ENCODE data around the gene ALKAL2. TPM values are rescaled to one million over a fixed set of nuclear protein-coding genes. Genes with fewer than 3 reads are reported as not detected.

The ALKAL2 gene
- polyA plus RNA-seq, 1 of the 3 experiments (the other 2 are of a cell fraction), result not detected

- ChIA-PET POLR2A (no interaction called here), CTCF (interaction anchor here (0.9 to 5.9 kb wide), 4 partner anchors 9 to 411 kb away, joined by 3 to 26 read pairs (median 7); no protein-coding TSS in a partner anchor)
- TF ChIP-seq RAD21 (IDR thresholded peaks at IDR 0.05; ENCODE audit: low read length), result no peak
- no peak for TF ChIP-seq CHD2 (IDR thresholded peaks at IDR 0.05; ENCODE audit: low read length, partially characterized antibody)
- TF ChIP-seq TAF1 (IDR thresholded peaks at IDR 0.05; ENCODE audit: borderline replicate concordance, low read depth, low read length), result no peak
- no peak for TF ChIP-seq ZBTB33 (IDR thresholded peaks at IDR 0.05; ENCODE audit: borderline replicate concordance, low read depth)
- no peak for TF ChIP-seq EP300 (IDR thresholded peaks at IDR 0.05; ENCODE audit: borderline replicate concordance in 1 of 2, low read depth in 1 of 2, low read length in 1 of 2)
- TF ChIP-seq NRF1 (IDR thresholded peaks at IDR 0.05; ENCODE audit: low read depth, low read length), result no peak
- no peak for TF ChIP-seq RFX5 (IDR thresholded peaks at IDR 0.05; ENCODE audit: low read length)
- no peak for TF ChIP-seq ELF1 (IDR thresholded peaks at IDR 0.05)
- no peak for TF ChIP-seq USF2 (IDR thresholded peaks at IDR 0.05; ENCODE audit: borderline replicate concordance, low read depth, low read length)
- TF ChIP-seq FOXM1 (IDR thresholded peaks at IDR 0.05; ENCODE audit: low read depth), result no peak
- TF ChIP-seq FOSL2 (IDR thresholded peaks at IDR 0.05; ENCODE audit: borderline replicate concordance, low read depth), result no peak
- TF ChIP-seq MXI1 (IDR thresholded peaks at IDR 0.05; ENCODE audit: low read depth, low read length), result no peak
- Histone ChIP-seq H3K4me2 (no peak overlapping the region), H3K79me2 (ENCODE audit: insufficient read depth) (no peaks in the 10 kb centered on the region), H3F3A (replicated peaks; ENCODE audit: insufficient read depth) (no peaks in the 10 kb centered on the region), H3K27ac (ENCODE audit: low read depth in 2 of 2, low read length in 1 of 2) (no peak overlapping the region), H3K4me1 (ENCODE audit: control insufficient read depth in 1 of 2, insufficient read depth in 2 of 2, low read depth in 1 of 2, low read length in 1 of 2) (peaks cover 0 to 10% of the 10 kb centered on the region in 2 experiments; a peak in 1 of 4 replicates), H2AFZ (ENCODE audit: low read depth) (no peak overlapping the region), H3K36me3 (replicated peaks in 1 of 2; ENCODE audit: control insufficient read depth in 1 of 2, insufficient read depth in 2 of 2, low read length in 1 of 2) (peaks cover 27 to 31% of the 10 kb centered on the region in 2 experiments), H3K4me3 (ENCODE audit: low read depth in 2 of 2, low read length in 1 of 2) (no peak overlapping the region), H3K9me2 (no peaks in the 10 kb centered on the region), H3K27me3 (ENCODE audit: insufficient read depth) (no peaks in the 10 kb centered on the region), H4K20me1 (ENCODE audit: insufficient read depth) (no peaks in the 10 kb centered on the region), H3K9me3 (no peaks in the 10 kb centered on the region; the same call in 1 of the 2 replicates), H3K9ac (no peak overlapping the region)
- DNase-seq, result no peak
- WGBS (ENCODE audit: low lambda C conversion rate), result 96% methylated on average over 3 of the region's 3 CpGs
These were observed 31.8 kb downstream of the ALKAL2 start for GRCh38 chr2:256094-256493.

- Histone ChIP-seq H3K9me3 (no peaks in the 10 kb centered on the region; the same call in 1 of the 2 replicates), H3K4me1 (ENCODE audit: control insufficient read depth in 1 of 2, insufficient read depth in 2 of 2, low read depth in 1 of 2, low read length in 1 of 2) (peaks cover 0 to 10% of the 10 kb centered on the region in 2 experiments; a peak in 1 of 4 replicates), H4K20me1 (ENCODE audit: insufficient read depth) (no peaks in the 10 kb centered on the region), H3K4me3 (ENCODE audit: low read depth in 2 of 2, low read length in 1 of 2) (no peak overlapping the region), H3K79me2 (ENCODE audit: insufficient read depth) (no peaks in the 10 kb centered on the region), H3K27me3 (ENCODE audit: insufficient read depth) (no peaks in the 10 kb centered on the region), H2AFZ (ENCODE audit: low read depth) (no peak overlapping the region), H3K9ac (no peak overlapping the region), H3K36me3 (replicated peaks in 1 of 2; ENCODE audit: control insufficient read depth in 1 of 2, insufficient read depth in 2 of 2, low read length in 1 of 2) (peaks cover 30 to 34% of the 10 kb centered on the region in 2 experiments), H3K9me2 (no peaks in the 10 kb centered on the region), H3F3A (replicated peaks; ENCODE audit: insufficient read depth) (no peaks in the 10 kb centered on the region), H3K4me2 (no peak overlapping the region), H3K27ac (ENCODE audit: low read depth in 2 of 2, low read length in 1 of 2) (no peak overlapping the region)
- ChIA-PET CTCF (interaction anchor here (0.9 to 5.9 kb wide), 5 partner anchors 8 to 412 kb away, joined by 3 to 26 read pairs (median 5); no protein-coding TSS in a partner anchor), POLR2A (no interaction called here)
- no peak for DNase-seq
- 89% methylated on average over 2 of the region's 2 CpGs for WGBS (ENCODE audit: low lambda C conversion rate)
- TF ChIP-seq CTCF (IDR thresholded peaks at IDR 0.05) (no peak), MXI1 (IDR thresholded peaks at IDR 0.05; ENCODE audit: low read depth, low read length) (no peak), CHD2 (IDR thresholded peaks at IDR 0.05; ENCODE audit: low read length, partially characterized antibody) (no peak), IRF3 (IDR thresholded peaks at IDR 0.05; ENCODE audit: low read depth, low read length) (no peak), POLR2AphosphoS5 (IDR thresholded peaks at IDR 0.05; ENCODE audit: low read depth, low read length) (no peak), USF1 (IDR thresholded peaks at IDR 0.05; ENCODE audit: borderline replicate concordance, low read depth) (no peak)
These were observed 32.7 kb downstream of the ALKAL2 start for GRCh38 chr2:255195-255594.

Data from SK-N-SH (cell line).